SU-DHL-6 (cell line): ENCODE measurements around the gene SKOR2.

ENCODE experiments used
- H2AFZ ChIP-seq: fragments of 200-600 bp; sonication (generic); 2 replicates; pipeline ENCODE4 v1.6.1; 2014; ENCODE audit warnings: low read depth, mild to moderate bottlenecking, moderate library complexity, mixed read lengths, antibody characterized with exemption, low read length; ENCODE audit not compliant: severe bottlenecking
- H3F3A ChIP-seq: fragments of 200-600 bp; shearing (Covaris generic); 2 replicates; pipeline ENCODE4 v1.6.0; 2016; ENCODE audit warnings: antibody characterized with exemption, mild to moderate bottlenecking; ENCODE audit not compliant: insufficient read depth
- H3K27ac ChIP-seq: fragments of 200-600 bp; sonication (generic); 2 replicates; pipeline ENCODE4 v1.5.1; 2016; ENCODE audit warnings: low read depth, mild to moderate bottlenecking, low read length, moderate library complexity, mixed read lengths
- H3K27me3 ChIP-seq: fragments of 200-600 bp; sonication (generic), shearing (Covaris generic); 2 replicates; pipeline ENCODE4 v1.6.0; 2014; ENCODE audit warnings: mild to moderate bottlenecking, low read length
- H3K36me3 ChIP-seq: fragments of 200-600 bp; sonication (generic); 2 replicates; pipeline ENCODE4 v1.6.1; 2014; ENCODE audit warnings: mild to moderate bottlenecking, low read length, mixed read lengths
- H3K4me2 ChIP-seq: fragments of 300-600, 200-600 bp; shearing (Covaris generic), sonication (generic); 2 replicates; pipeline ENCODE4 v1.6.0; 2014; ENCODE audit warnings: low read length, low read depth, mild to moderate bottlenecking; ENCODE audit not compliant: poor library complexity, severe bottlenecking
- H3K4me3 ChIP-seq: fragments of 200-600 bp; sonication (generic); 2 replicates; pipeline ENCODE4 v1.5.1; 2014; ENCODE audit warnings: antibody characterized with exemption, low read length, mild to moderate bottlenecking, mixed read lengths; ENCODE audit not compliant: insufficient read depth, poor library complexity, severe bottlenecking
- H3K79me2 ChIP-seq: fragments of 200-600 bp; sonication (generic); 2 replicates; pipeline ENCODE4 v1.6.1; 2014; ENCODE audit warnings: mild to moderate bottlenecking, low read length, moderate library complexity; ENCODE audit not compliant: insufficient read depth
- H3K9ac ChIP-seq: fragments of 200-600 bp; sonication (generic); 2 replicates; pipeline ENCODE4 v1.7.0; 2014; ENCODE audit warnings: mild to moderate bottlenecking, low read length
- H3K9me2 ChIP-seq: fragments of 200-600 bp; sonication (generic); replicated peaks from 2 replicates; pipeline ENCODE4 v1.6.1; 2014; ENCODE audit warnings: low read length; ENCODE audit not compliant: insufficient read depth
- H3K9me3 ChIP-seq: fragments of 200-600 bp; sonication (generic); 2 replicates; pipeline ENCODE4 v1.6.1; 2014; ENCODE audit warnings: low read length, mixed read lengths; ENCODE audit not compliant: insufficient read depth
- H4K20me1 ChIP-seq: fragments of 200-600 bp; sonication (generic); 2 replicates; pipeline ENCODE4 v1.6.1; 2014; ENCODE audit warnings: low read depth, mild to moderate bottlenecking, antibody characterized with exemption, low read length, moderate library complexity, mixed read lengths
- CTCF ChIP-seq: fragments of 200-600 bp; sonication (generic); IDR thresholded peaks from one replicate; pipeline ENCODE4 v1.5.1; 2017; ENCODE audit warnings: antibody characterized with exemption, mild to moderate bottlenecking, low read length, moderate library complexity; ENCODE audit not compliant: insufficient read depth, poor library complexity, severe bottlenecking
- EZH2phosphoT487 ChIP-seq: fragments of 200-600 bp; sonication (generic), shearing (Covaris generic); conservative IDR thresholded peaks from 2 replicates; pipeline ENCODE4 v1.6.1; 2018; ENCODE audit warnings: mild to moderate bottlenecking, antibody characterized with exemption, low read length, moderate library complexity, mixed read lengths

The SKOR2 gene

GRCh38 chr18:47247036-47247415 is 4.4 kb downstream of the SKOR2 start:
- Histone ChIP-seq H3K9ac (no peak overlapping the region), H3K4me2 (no peak overlapping the region), H2AFZ (no peak overlapping the region), H3K27ac (no peak overlapping the region), H3K27me3 (no peaks in the 10 kb centered on the region), H3K9me3 (no peaks in the 10 kb centered on the region), H3K4me3 (no peak overlapping the region), H4K20me1 (no peaks in the 10 kb centered on the region), H3F3A (no peaks in the 10 kb centered on the region), H3K36me3 (no peaks in the 10 kb centered on the region), H3K9me2 (no peaks in the 10 kb centered on the region), H3K79me2 (no peaks in the 10 kb centered on the region)
- TF ChIP-seq CTCF (no peak), EZH2phosphoT487 (no peak)

- Histone ChIP-seq H3K27me3 (no peaks in the 10 kb centered on the region), H3F3A (no peaks in the 10 kb centered on the region), H4K20me1 (no peaks in the 10 kb centered on the region), H3K4me3 (no peak overlapping the region), H3K27ac (no peak overlapping the region), H3K79me2 (no peaks in the 10 kb centered on the region), H3K9me3 (no peaks in the 10 kb centered on the region), H3K4me2 (no peak overlapping the region), H3K9me2 (no peaks in the 10 kb centered on the region), H2AFZ (no peak overlapping the region), H3K9ac (no peak overlapping the region), H3K36me3 (no peaks in the 10 kb centered on the region)
- TF ChIP-seq CTCF (no peak), EZH2phosphoT487 (no peak)
These were observed 5.2 kb downstream of the SKOR2 start for GRCh38 chr18:47246027-47246971.

DNA sequence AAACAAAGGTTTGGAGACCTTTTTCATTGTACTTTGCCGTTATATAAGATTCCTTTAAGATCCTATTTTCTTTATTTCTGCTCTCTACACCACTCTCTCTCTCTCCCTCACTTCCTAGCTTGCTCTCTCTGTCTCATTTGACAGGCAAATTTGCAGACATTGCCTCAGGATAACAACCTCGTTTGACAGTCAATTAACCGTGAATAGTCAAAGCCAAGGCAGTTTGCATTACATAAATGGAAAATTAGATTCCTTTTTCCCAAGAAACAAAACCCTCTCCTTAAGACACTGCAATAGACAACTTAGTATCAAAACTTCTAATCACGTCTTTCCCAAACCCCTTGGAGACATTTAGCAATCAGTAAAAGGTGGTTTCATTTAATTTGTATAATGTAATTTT is 7.4 kb downstream of the SKOR2 start:
- no peaks in the 10 kb centered on the region for H3K9me3 ChIP-seq
- TF ChIP-seq EZH2phosphoT487 (no peak), CTCF (no peak)
- no peak overlapping the region for H3K9ac ChIP-seq
- H3K9me2 ChIP-seq: no peaks in the 10 kb centered on the region
- H3F3A ChIP-seq: no peaks in the 10 kb centered on the region
- no peak overlapping the region for H3K27ac ChIP-seq
- no peaks in the 10 kb centered on the region for H4K20me1 ChIP-seq
- H3K79me2 ChIP-seq: no peaks in the 10 kb centered on the region
- H3K4me3 ChIP-seq: no peak overlapping the region
- no peaks in the 10 kb centered on the region for H3K27me3 ChIP-seq
- no peak overlapping the region for H2AFZ ChIP-seq
- no peaks in the 10 kb centered on the region for H3K36me3 ChIP-seq
- H3K4me2 ChIP-seq: no peak overlapping the region
